Smooth muscle cell (in vitro differentiated cells): ENCODE data around the gene GRWD1. TPM values are rescaled to one million over a fixed set of nuclear protein-coding genes. Genes with fewer than 3 reads are reported as not detected.

ENCODE experiments used
- DNase-seq: peaks from one replicate; lab custom pipeline; 2025; ENCODE audit not compliant: unreplicated experiment; lab: John Stamatoyannopoulos, UW
- H2AFZ ChIP-seq: fragments of 200-600 bp; sonication (generic); 2 replicates; pipeline ENCODE4 v1.6.0; 2016; ENCODE audit warnings: antibody characterized with exemption, low read depth, mild to moderate bottlenecking
- H3F3A ChIP-seq: fragments of 200-600 bp; sonication (generic); 2 replicates; pipeline ENCODE4 v1.6.0; 2017; ENCODE audit warnings: antibody characterized with exemption, low read depth
- H3K27ac ChIP-seq: fragments of 200-600 bp; sonication (generic); 2 replicates; pipeline ENCODE4 v1.5.1; 2016; ENCODE audit warnings: low read depth, mild to moderate bottlenecking
- H3K27me3 ChIP-seq: fragments of 200-600 bp; sonication (generic); 2 replicates; pipeline ENCODE4 v1.6.1; 2016; ENCODE audit warnings: low read depth, mild to moderate bottlenecking
- H3K36me3 ChIP-seq: fragments of 200-600 bp; sonication (generic); 2 replicates; pipeline ENCODE4 v1.5.1; 2016; ENCODE audit warnings: low read depth
- H3K4me1 ChIP-seq: fragments of 200-600 bp; sonication (generic); 2 replicates; pipeline ENCODE4 v1.5.1; 2016; ENCODE audit warnings: low read depth
- H3K4me2 ChIP-seq: fragments of 200-600 bp; sonication (generic); 2 replicates; pipeline ENCODE4 v1.6.0; 2016; ENCODE audit warnings: mild to moderate bottlenecking
- H3K4me3 ChIP-seq: fragments of 200-600 bp; sonication (generic); 2 replicates; pipeline ENCODE4 v1.5.1; 2016; ENCODE audit warnings: mild to moderate bottlenecking
- H3K79me2 ChIP-seq: fragments of 200-600 bp; sonication (generic); 2 replicates; pipeline ENCODE4 v1.6.0; 2016; ENCODE audit warnings: low read depth, mild to moderate bottlenecking
- H3K9ac ChIP-seq: fragments of 200-600 bp; sonication (generic); 2 replicates; pipeline ENCODE4 v1.6.0; 2016; ENCODE audit warnings: low read depth
- H3K9me3 ChIP-seq: fragments of 200-600 bp; sonication (generic); replicated peaks from 2 replicates; pipeline ENCODE4 v1.5.1; 2016; ENCODE audit warnings: low read depth
- H4K20me1 ChIP-seq: fragments of 200-600 bp; sonication (generic); 2 replicates; pipeline ENCODE4 v1.6.0; 2016; ENCODE audit warnings: low read depth
- WGBS: methylation state at CpG from one replicate; pipeline ENCODE4 v1.1.7; 2016; ENCODE audit warnings: low lambda C conversion rate; 5-methylcytosine and 5-hydroxymethylcytosine counted together
- polyA plus RNA-seq: library from polyadenylated mRNA; unstranded; fragments of >200 nt; fragmentation: Nextera tagmentation; extraction: Ambion mirVana; gene quantifications from 2 replicates; pipeline ENCODE4 v1.2.1, GENCODE V29; 2016
- total RNA-seq: library from RNA; depleted of rRNA; stranded (reverse); fragments of >200 nt; gene quantifications from 2 replicates; pipeline ENCODE4 v1.2.3, GENCODE V29; 2014
- TF ChIP-seq, protein P1 (sequence below): fragments of 200-600 bp; sonication (generic); IDR thresholded peaks from 2 replicates; pipeline ENCODE4 v1.5.1; 2017; ENCODE audit warnings: borderline replicate concordance, mild to moderate bottlenecking, antibody characterized with exemption; ENCODE audit not compliant: insufficient read depth, poor library complexity, severe bottlenecking

Gene GRWD1
- total and polyA plus RNA-seq, 2 experiments from 2014 or later = 22.1 to 23.6 TPM

DNA sequence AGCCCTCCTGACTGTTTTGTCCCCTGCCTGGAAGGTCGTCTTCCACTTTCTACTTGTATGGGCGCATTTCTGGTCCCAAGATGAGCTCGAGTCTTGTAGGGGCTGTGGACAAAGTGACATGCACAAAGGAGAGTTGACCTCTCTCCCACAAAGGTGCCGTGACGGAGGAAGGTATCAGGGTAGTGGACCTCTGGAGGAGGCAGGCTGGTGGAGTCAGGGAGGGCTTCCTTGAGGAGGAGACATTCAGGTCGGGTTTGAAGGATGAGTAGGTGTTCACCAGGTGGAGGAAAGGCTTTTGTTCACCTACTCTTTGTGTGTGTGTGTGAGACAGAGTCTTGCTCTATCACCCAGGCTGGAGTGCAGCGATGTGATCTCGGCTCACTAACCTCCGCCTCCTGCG, 25.1 kb downstream of the GRWD1 start:
- 98% methylated on average over 10 of the region's 10 CpGs for WGBS
- DNase-seq = no peak
- H3K9me3 ChIP-seq = no peaks in the 10 kb centered on the region
- H3F3A ChIP-seq = no peaks in the 10 kb centered on the region
- peaks cover 13% of the 10 kb centered on the region for H3K4me1 ChIP-seq
- H2AFZ ChIP-seq = no peak overlapping the region
- no peak overlapping the region for H3K9ac ChIP-seq
- TF ChIP-seq, protein P1, sequence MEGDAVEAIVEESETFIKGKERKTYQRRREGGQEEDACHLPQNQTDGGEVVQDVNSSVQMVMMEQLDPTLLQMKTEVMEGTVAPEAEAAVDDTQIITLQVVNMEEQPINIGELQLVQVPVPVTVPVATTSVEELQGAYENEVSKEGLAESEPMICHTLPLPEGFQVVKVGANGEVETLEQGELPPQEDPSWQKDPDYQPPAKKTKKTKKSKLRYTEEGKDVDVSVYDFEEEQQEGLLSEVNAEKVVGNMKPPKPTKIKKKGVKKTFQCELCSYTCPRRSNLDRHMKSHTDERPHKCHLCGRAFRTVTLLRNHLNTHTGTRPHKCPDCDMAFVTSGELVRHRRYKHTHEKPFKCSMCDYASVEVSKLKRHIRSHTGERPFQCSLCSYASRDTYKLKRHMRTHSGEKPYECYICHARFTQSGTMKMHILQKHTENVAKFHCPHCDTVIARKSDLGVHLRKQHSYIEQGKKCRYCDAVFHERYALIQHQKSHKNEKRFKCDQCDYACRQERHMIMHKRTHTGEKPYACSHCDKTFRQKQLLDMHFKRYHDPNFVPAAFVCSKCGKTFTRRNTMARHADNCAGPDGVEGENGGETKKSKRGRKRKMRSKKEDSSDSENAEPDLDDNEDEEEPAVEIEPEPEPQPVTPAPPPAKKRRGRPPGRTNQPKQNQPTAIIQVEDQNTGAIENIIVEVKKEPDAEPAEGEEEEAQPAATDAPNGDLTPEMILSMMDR = no peak
- H3K27ac ChIP-seq = no peak overlapping the region
- H3K4me2 ChIP-seq = peak overlapping the region; percentile 97
- no peaks in the 10 kb centered on the region for H3K27me3 ChIP-seq
- peaks cover 16% of the 10 kb centered on the region for H3K79me2 ChIP-seq
- H3K36me3 ChIP-seq = peaks cover 8% of the 10 kb centered on the region
- H3K4me3 ChIP-seq = no peak overlapping the region
- peaks cover 58% of the 10 kb centered on the region for H4K20me1 ChIP-seq

GRCh38 chr19:48471836-48472235, 26.1 kb downstream of the GRWD1 start:
- H3K27me3 ChIP-seq = no peaks in the 10 kb centered on the region
- TF ChIP-seq, protein P1 = no peak
- no peaks in the 10 kb centered on the region for H3F3A ChIP-seq
- H3K9me3 ChIP-seq = no peaks in the 10 kb centered on the region
- H3K9ac ChIP-seq = no peak overlapping the region
- DNase-seq = no peak
- peaks cover 8% of the 10 kb centered on the region for H3K36me3 ChIP-seq
- H2AFZ ChIP-seq = no peak overlapping the region
- WGBS = 98% methylated on average over 4 of the region's 4 CpGs
- peaks cover 13% of the 10 kb centered on the region for H3K4me1 ChIP-seq
- H3K4me2 ChIP-seq = no peak overlapping the region
- H3K27ac ChIP-seq = no peak overlapping the region
- H3K4me3 ChIP-seq = no peak overlapping the region
- peaks cover 16% of the 10 kb centered on the region for H3K79me2 ChIP-seq
- H4K20me1 ChIP-seq = peaks cover 66% of the 10 kb centered on the region

GRCh38 chr19:48473161-48473966, 27.6 kb downstream of the GRWD1 start:
- peaks cover 80% of the 10 kb centered on the region for H4K20me1 ChIP-seq
- H3F3A ChIP-seq = no peaks in the 10 kb centered on the region
- peaks cover 16% of the 10 kb centered on the region for H3K79me2 ChIP-seq
- no peak overlapping the region for H3K27ac ChIP-seq
- no peak overlapping the region for H3K4me3 ChIP-seq
- TF ChIP-seq, protein P1 = no peak
- no peak overlapping the region for H2AFZ ChIP-seq
- H3K9ac ChIP-seq = no peak overlapping the region
- no peak for DNase-seq
- H3K27me3 ChIP-seq = no peaks in the 10 kb centered on the region
- no peaks in the 10 kb centered on the region for H3K9me3 ChIP-seq
- WGBS = 91% methylated on average over 14 of the region's 14 CpGs
- no peak overlapping the region for H3K4me2 ChIP-seq
- peaks cover 8% of the 10 kb centered on the region for H3K36me3 ChIP-seq
- peaks cover 8% of the 10 kb centered on the region for H3K4me1 ChIP-seq
